Thymus (tissue), 11 donors: Measurements from ENCODE around the gene NIPAL4. TPM values are rescaled to one million over a fixed set of nuclear protein-coding genes. Genes with fewer than 3 reads are reported as not detected.
A peak's percentile ranks its signal among the peaks of the same experiment; 100 is the strongest.
"Not testable (repeated sequence)": the region's sequence is repeated elsewhere in the genome, so short reads cannot be mapped to it uniquely, and the experiment has no call there.

Experiments used
- DNase-seq, 9 donors: peaks; one replicate each; pipeline ENCODE4 v3.0.0-alpha.2; 2013; ENCODE audit warnings: low spot score in 9 of 9, low read depth in 6 of 9, missing footprints in 1 of 9
- H3K27ac ChIP-seq, 2 donors: one replicate each; pipeline ENCODE4 v1.5.1; 2013; ENCODE audit warnings: control low read depth in 1 of 2, low read depth in 1 of 2, low read length in 1 of 2, mild to moderate bottlenecking in 1 of 2, moderate library complexity in 1 of 2
- H3K27me3 ChIP-seq, 2 donors: one replicate each; pipeline ENCODE4 v1.5.1; 2013; ENCODE audit warnings: low read length in 1 of 2; ENCODE audit not compliant: control insufficient read depth in 2 of 2, insufficient read depth in 1 of 2
- H3K36me3 ChIP-seq, 2 donors: one replicate each; pipeline ENCODE4 v1.5.1; 2013; ENCODE audit warnings: low read length in 1 of 2, mild to moderate bottlenecking in 1 of 2, moderate library complexity in 1 of 2; ENCODE audit not compliant: control insufficient read depth in 2 of 2, insufficient read depth in 2 of 2
- H3K4me1 ChIP-seq, 2 donors: one replicate each; pipeline ENCODE4 v1.5.1; 2013; ENCODE audit warnings: low read length in 2 of 2; ENCODE audit not compliant: control insufficient read depth in 2 of 2, insufficient read depth in 2 of 2
- H3K4me3 ChIP-seq, 2 donors: one replicate each; pipeline ENCODE4 v1.5.1; 2013; ENCODE audit warnings: low read length in 2 of 2, control low read depth in 1 of 2, mild to moderate bottlenecking in 1 of 2
- H3K9me3 ChIP-seq, 2 donors: one replicate each; pipeline ENCODE4 v1.5.1; 2013; ENCODE audit warnings: low read length in 1 of 2, mild to moderate bottlenecking in 1 of 2; ENCODE audit not compliant: control insufficient read depth in 2 of 2, insufficient read depth in 1 of 2
- WGBS: extraction: QIAGEN DNeasy Blood & Tissue Kit; methylation state at CpG from one replicate; pipeline ENCODE4 v1.1.7; 2013; 5-methylcytosine and 5-hydroxymethylcytosine counted together
- polyA plus RNA-seq: library from polyadenylated mRNA; stranded (reverse); fragments of 200-250 nt; gene quantifications from one replicate; pipeline ENCODE4 v1.2.3, GENCODE V29; 2013
- total RNA-seq: library from RNA; stranded (reverse); fragments of 120-200 nt; gene quantifications from one replicate; pipeline ENCODE4 v1.2.4, GENCODE V29; 2013
- donor health status: healthy.

NIPAL4 gene
- total and polyA plus RNA-seq, 2 donors = 0.14 to 6.1 TPM

DNA sequence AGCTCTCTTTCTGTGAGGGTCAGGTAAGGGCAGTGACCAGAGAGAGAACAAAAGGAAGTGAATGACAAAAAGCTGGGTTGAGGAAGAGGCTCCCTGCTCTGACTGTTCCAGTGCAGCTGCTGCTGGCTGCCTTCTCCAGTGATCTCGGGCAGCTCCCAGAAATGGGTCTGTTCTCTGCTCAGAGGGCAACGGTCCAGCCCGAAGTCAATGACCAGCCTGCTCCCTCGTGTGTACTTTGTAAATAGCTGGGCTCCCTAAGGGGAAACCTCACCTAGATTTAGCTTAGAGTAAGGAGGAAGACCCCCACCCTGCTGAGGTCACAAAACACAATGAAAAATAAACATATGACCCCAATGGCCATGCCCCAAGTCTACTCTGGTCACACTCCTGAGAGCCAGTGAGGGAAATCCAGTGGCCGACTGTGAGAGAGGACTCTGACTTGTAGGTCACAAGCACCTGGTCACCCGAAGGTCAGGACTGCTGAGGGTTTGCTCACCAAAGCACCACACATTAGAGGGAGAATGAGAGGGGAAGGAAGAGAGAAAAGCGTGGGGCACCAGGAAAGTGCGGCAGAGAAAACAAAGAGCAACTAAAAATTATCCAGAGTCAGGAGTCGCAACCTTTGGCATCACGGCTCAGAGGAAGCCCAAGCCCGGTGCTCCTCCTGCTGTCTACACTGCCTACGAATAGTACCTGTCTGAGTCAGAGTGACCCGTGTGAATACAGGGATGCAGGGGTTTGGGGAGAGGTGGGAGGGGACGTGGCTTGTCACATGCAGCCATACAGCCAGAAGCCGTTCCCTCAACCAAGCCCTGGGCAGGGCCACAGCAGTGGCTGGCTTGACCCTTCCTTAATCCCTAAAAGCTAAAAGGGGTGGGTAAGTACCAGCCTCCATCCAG lies 19.8 kb downstream of the NIPAL4 start:
- Histone ChIP-seq H3K36me3 (peaks cover 0 to 3% of the 10 kb centered on the region in 2 donors), H3K27me3 (no peaks in the 10 kb centered on the region), H3K4me1 (peaks cover 7 to 23% of the 10 kb centered on the region in 2 donors), H3K27ac (no peak overlapping the region), H3K4me3 (no peak overlapping the region), H3K9me3 (no peaks in the 10 kb centered on the region)
- DNase-seq = no peak
- WGBS = 93% methylated on average over 15 of the region's 15 CpGs

DNA sequence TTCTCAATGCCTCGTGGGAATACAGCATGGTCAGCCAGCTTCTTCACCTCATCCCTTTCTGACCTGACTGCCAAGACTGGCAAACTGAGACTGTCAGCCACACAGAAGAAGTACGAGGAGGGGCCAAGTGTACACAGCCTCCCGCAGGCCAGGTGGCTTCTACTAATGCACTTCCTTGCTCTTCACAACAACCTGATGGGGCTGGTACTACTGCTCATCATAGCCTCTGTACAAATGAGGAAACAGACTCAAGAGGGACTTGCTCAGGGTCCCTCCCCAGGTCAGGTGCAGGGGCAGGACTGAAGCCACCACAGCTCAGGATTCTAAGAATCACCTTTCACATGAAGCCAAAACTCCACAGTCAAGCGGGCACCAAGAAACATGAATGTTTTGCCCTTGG lies 21.3 kb downstream of the NIPAL4 start:
- Histone ChIP-seq H3K36me3 (peaks cover 0 to 3% of the 10 kb centered on the region in 2 donors), H3K27ac (no peak overlapping the region), H3K4me1 (peaks cover 19 to 37% of the 10 kb centered on the region in 2 donors), H3K4me3 (no peak overlapping the region), H3K9me3 (no peaks in the 10 kb centered on the region), H3K27me3 (no peaks in the 10 kb centered on the region)
- no peak for DNase-seq
- 59% methylated on average over 4 of the region's 4 CpGs for WGBS

DNA sequence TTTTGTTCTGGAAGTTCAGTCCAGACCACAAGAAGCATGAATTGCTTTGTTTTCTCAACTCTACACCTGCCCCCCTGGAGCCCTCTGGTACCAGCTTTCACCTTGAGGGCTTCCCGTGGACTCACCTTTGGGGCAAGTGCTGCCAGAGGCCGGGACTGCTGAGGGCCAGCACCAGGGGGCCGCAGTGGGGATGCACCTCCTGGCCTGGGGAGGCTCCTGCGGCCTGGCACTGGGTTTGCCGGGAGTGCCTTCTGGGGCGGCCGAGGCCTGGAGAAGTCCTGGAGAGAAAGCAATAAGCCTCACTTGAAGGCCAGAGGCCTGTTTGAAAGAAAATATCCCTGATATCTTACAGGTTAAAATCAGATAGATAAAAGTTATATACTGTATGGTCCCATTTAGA lies 21.7 kb downstream of the NIPAL4 start:
- Histone ChIP-seq H3K4me1 (peaks cover 23 to 41% of the 10 kb centered on the region in 2 donors), H3K27ac (peak overlapping the region in 1 of 2 donors; percentile 8), H3K27me3 (no peaks in the 10 kb centered on the region), H3K36me3 (peaks cover 0 to 3% of the 10 kb centered on the region in 2 donors), H3K9me3 (no peaks in the 10 kb centered on the region), H3K4me3 (no peak overlapping the region)
- 96% methylated on average over 7 of the region's 7 CpGs for WGBS
- DNase-seq = no peak

DNA sequence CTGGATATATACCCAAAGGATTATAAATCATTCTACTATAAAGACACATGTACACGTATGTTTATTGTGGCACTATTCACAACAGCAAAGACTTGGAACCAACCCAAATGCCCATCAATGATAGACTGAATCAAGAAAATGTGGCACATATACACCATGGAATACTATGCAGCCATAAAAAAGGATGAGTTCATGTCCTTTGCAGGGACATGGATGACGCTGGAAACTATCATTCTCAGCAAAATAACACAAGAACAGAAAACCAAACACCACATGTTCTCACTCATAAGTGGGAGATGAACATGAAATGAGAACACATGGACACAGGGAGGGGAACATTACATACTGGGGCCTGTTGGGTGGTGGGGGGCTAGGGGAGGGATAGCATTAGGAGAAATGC lies 22.7 kb downstream of the NIPAL4 start:
- not testable (repeated sequence) for H3K36me3 ChIP-seq

DNA sequence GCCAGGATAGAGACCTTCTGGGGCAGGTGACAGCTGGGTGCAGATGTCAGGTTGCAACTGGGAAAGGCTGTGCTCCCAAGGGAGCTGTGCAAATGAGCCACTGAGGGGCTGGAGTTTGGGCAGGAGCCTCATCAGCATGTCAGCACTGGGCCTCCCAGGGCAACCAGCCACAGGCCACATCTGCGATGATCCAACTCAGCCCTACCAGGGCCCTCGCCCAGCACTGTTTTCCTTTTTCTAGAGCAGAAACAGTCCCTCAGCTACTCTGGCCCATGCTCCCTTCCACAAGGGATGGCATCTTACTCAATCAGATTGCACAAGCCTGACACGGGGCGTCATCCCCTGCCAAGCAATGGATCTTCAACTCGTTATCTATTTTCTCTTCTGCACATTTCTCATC lies 24.8 kb downstream of the NIPAL4 start:
- Histone ChIP-seq H3K36me3 (no peaks in the 10 kb centered on the region), H3K4me1 (peaks cover 35 to 48% of the 10 kb centered on the region in 2 donors), H3K27me3 (no peaks in the 10 kb centered on the region), H3K27ac (no peak overlapping the region), H3K9me3 (peaks cover 0 to 3% of the 10 kb centered on the region in 2 donors), H3K4me3 (no peak overlapping the region)
- WGBS = 93% methylated on average over 5 of the region's 5 CpGs
- DNase-seq = no peak

More for the DNA sequence above, 22.7 kb downstream of the NIPAL4 start:
- 79% methylated on average over 2 of the region's 2 CpGs for WGBS
- H3K27me3 ChIP-seq, H3K4me3 ChIP-seq, DNase-seq, H3K9me3 ChIP-seq, H3K27ac ChIP-seq: not testable (repeated sequence)
- H3K4me1 ChIP-seq = peaks cover 32 to 51% of the 10 kb centered on the region in 2 donors

DNA sequence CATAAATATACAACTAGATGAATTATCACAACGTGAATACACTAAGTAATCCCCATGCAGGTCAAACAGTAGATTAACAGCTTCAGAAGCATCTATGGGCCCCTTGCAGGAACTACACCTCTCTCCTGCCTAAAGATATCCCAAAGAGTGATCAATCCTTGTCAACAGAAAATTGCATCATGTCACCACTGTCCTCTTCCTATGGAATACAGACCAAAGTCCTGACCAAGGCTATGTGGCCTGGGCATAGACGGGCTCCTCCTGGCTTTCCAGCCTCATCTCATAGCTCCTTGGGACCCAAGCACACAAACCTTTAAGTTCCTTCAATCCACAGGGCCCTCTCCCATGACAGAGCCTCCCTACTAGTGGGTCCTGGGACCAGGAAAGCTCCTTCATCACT lies 25.3 kb downstream of the NIPAL4 start:
- Histone ChIP-seq H3K27ac (peak overlapping the region; percentile 1 to 75), H3K27me3 (no peaks in the 10 kb centered on the region), H3K4me3 (no peak overlapping the region), H3K36me3 (peaks cover 0 to 4% of the 10 kb centered on the region in 2 donors), H3K9me3 (peaks cover 0 to 3% of the 10 kb centered on the region in 2 donors), H3K4me1 (peaks cover 35 to 48% of the 10 kb centered on the region in 2 donors)
- 98% methylated on average over 2 of the region's 2 CpGs for WGBS
- no peak for DNase-seq

DNA sequence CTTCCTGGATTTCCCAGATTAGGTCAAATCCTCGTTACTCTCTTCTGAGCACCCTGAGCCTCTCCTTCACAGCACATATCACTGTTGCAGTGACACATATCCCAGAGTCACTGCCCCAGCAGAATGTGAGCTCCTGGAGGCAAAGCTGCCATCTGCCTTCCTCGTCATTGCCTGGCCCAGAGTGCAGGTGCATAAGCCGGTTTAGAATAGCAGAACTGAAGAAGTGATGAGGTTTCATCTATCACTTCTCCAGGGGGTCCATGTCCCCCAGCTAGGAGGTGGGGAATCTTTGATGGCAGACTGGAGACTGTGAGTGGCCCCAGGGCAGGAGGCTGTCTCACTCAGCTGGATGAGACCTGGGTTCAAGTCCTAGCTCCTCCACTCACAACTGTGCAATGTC lies 25.8 kb downstream of the NIPAL4 start:
- DNase-seq = peak in 5 of 9 donors; percentile 24 to 66 (median 43)
- H3K9me3 ChIP-seq = peaks cover 0 to 3% of the 10 kb centered on the region in 2 donors
- WGBS = 44% methylated on average over 3 of the region's 3 CpGs
- H3K36me3 ChIP-seq = peaks cover 0 to 4% of the 10 kb centered on the region in 2 donors
- H3K27me3 ChIP-seq = no peaks in the 10 kb centered on the region
- peak overlapping the region; percentile 1 to 75 for H3K27ac ChIP-seq
- H3K4me3 ChIP-seq = no peak overlapping the region
- peaks cover 35 to 45% of the 10 kb centered on the region in 2 donors for H3K4me1 ChIP-seq

DNA sequence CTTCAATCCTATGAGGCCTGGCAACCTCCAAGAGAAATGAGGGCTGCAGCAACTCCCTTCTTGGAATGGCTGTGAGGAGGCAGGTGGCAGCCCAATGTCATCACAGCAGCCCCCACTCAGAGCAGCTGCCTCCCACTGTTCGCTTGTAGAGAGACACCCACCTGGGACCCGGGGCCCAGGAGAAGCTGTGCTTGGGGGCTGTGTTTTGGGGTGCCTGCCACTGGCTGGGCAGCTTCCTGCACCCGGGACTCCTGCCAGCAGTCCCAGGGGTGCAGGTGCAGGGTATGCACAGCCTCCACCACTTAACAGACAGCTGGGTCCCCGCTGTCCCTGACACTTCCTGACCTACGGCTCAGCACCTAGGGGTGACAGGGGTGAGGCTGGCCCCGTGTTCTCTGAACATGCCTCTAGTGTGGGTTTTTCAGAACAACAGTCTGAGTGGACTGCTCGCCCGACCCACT lies 26.2 kb downstream of the NIPAL4 start:
- H3K27ac ChIP-seq = peak overlapping the region; percentile 42 to 75
- peaks cover 35 to 41% of the 10 kb centered on the region in 2 donors for H3K4me1 ChIP-seq
- H3K4me3 ChIP-seq = no peak overlapping the region
- peak in 8 of 9 donors; percentile 38 to 77 (median 52) for DNase-seq
- peaks cover 0 to 4% of the 10 kb centered on the region in 2 donors for H3K36me3 ChIP-seq
- peaks cover 0 to 3% of the 10 kb centered on the region in 2 donors for H3K9me3 ChIP-seq
- no peaks in the 10 kb centered on the region for H3K27me3 ChIP-seq
- 6% methylated on average over 8 of the region's 8 CpGs for WGBS

DNA sequence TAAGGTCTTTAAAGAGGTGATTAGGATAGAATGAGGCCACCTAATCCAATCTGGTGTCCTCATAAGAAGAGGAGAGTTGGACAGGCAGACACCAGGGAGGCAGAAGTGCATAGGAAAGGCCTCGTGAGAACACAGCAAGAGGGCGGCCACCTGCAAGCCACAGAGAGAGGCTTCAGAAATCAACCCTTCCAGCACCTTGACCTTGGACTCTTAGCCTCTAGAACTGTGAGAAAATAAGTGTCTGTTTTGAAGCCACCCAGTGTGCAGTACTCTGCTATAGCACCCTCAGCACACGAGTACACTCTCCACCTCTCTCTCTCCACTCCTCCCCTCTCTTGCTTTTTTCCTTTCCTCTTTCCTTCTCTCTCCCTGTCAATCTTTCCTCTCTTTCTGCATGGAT lies 26.8 kb downstream of the NIPAL4 start:
- Histone ChIP-seq H3K27ac (peak overlapping the region; percentile 56 to 75), H3K27me3 (no peaks in the 10 kb centered on the region), H3K9me3 (peaks cover 0 to 3% of the 10 kb centered on the region in 2 donors), H3K4me3 (no peak overlapping the region), H3K36me3 (peaks cover 0 to 4% of the 10 kb centered on the region in 2 donors), H3K4me1 (peaks cover 32 to 35% of the 10 kb centered on the region in 2 donors)
- DNase-seq = peak in 1 of 9 donors; percentile 16
- WGBS = 24% methylated on average over 3 of the region's 3 CpGs
